Measurements from ENCODE around the gene CROCC.
"Not testable (repeated sequence)": the region's sequence is repeated elsewhere in the genome, so short reads cannot be mapped to it uniquely, and the experiment has no call there.

DNA sequence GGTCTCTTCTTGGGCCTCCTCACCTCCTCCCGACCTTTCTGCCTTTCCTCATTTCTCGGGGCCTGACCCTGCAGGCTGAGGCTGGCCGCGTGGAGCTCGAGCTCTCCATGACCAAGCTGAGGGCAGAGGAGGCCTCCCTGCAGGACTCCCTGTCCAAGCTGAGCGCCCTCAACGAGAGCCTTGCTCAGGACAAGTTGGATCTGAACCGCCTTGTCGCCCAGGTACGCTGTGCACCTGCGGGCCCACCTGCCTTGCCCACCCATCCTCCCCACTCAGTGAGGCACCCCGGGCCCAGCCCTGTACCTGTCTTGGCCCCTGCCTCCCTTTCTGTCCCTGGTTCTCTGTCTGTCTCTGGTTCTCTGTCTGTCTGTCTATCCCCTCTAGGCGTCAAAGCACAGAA is 24.5 kb downstream of the CROCC start:
- TF ChIP-seq, protein P1, sequence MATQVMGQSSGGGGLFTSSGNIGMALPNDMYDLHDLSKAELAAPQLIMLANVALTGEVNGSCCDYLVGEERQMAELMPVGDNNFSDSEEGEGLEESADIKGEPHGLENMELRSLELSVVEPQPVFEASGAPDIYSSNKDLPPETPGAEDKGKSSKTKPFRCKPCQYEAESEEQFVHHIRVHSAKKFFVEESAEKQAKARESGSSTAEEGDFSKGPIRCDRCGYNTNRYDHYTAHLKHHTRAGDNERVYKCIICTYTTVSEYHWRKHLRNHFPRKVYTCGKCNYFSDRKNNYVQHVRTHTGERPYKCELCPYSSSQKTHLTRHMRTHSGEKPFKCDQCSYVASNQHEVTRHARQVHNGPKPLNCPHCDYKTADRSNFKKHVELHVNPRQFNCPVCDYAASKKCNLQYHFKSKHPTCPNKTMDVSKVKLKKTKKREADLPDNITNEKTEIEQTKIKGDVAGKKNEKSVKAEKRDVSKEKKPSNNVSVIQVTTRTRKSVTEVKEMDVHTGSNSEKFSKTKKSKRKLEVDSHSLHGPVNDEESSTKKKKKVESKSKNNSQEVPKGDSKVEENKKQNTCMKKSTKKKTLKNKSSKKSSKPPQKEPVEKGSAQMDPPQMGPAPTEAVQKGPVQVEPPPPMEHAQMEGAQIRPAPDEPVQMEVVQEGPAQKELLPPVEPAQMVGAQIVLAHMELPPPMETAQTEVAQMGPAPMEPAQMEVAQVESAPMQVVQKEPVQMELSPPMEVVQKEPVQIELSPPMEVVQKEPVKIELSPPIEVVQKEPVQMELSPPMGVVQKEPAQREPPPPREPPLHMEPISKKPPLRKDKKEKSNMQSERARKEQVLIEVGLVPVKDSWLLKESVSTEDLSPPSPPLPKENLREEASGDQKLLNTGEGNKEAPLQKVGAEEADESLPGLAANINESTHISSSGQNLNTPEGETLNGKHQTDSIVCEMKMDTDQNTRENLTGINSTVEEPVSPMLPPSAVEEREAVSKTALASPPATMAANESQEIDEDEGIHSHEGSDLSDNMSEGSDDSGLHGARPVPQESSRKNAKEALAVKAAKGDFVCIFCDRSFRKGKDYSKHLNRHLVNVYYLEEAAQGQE (IDR thresholded peaks at IDR 0.05; ENCODE audit: unreplicated experiment), result not testable (repeated sequence)
- TF ChIP-seq, protein P2, sequence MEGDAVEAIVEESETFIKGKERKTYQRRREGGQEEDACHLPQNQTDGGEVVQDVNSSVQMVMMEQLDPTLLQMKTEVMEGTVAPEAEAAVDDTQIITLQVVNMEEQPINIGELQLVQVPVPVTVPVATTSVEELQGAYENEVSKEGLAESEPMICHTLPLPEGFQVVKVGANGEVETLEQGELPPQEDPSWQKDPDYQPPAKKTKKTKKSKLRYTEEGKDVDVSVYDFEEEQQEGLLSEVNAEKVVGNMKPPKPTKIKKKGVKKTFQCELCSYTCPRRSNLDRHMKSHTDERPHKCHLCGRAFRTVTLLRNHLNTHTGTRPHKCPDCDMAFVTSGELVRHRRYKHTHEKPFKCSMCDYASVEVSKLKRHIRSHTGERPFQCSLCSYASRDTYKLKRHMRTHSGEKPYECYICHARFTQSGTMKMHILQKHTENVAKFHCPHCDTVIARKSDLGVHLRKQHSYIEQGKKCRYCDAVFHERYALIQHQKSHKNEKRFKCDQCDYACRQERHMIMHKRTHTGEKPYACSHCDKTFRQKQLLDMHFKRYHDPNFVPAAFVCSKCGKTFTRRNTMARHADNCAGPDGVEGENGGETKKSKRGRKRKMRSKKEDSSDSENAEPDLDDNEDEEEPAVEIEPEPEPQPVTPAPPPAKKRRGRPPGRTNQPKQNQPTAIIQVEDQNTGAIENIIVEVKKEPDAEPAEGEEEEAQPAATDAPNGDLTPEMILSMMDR (conservative IDR thresholded peaks at IDR 0.05; ENCODE audit: low read depth in 2 of 2), result not testable (repeated sequence)
- TF ChIP-seq EZH2 (IDR thresholded peaks at IDR 0.05; ENCODE audit: low read depth, unreplicated experiment); CREB1 (CRISPR knock-in tag; IDR thresholded peaks at IDR 0.05; ENCODE audit: low read depth); POLR2AphosphoS5 (IDR thresholded peaks at IDR 0.05; ENCODE audit: low read depth); EZH2phosphoT487 (IDR thresholded peaks at IDR 0.05; ENCODE audit: unreplicated experiment); ZNF114 (CRISPR knock-in tag; IDR thresholded peaks at IDR 0.05); JUNB (IDR thresholded peaks at IDR 0.05; ENCODE audit: unreplicated experiment); STAT1 (IDR thresholded peaks at IDR 0.05; ENCODE audit: unreplicated experiment): not testable (repeated sequence)
- TF ChIP-seq, protein P3, sequence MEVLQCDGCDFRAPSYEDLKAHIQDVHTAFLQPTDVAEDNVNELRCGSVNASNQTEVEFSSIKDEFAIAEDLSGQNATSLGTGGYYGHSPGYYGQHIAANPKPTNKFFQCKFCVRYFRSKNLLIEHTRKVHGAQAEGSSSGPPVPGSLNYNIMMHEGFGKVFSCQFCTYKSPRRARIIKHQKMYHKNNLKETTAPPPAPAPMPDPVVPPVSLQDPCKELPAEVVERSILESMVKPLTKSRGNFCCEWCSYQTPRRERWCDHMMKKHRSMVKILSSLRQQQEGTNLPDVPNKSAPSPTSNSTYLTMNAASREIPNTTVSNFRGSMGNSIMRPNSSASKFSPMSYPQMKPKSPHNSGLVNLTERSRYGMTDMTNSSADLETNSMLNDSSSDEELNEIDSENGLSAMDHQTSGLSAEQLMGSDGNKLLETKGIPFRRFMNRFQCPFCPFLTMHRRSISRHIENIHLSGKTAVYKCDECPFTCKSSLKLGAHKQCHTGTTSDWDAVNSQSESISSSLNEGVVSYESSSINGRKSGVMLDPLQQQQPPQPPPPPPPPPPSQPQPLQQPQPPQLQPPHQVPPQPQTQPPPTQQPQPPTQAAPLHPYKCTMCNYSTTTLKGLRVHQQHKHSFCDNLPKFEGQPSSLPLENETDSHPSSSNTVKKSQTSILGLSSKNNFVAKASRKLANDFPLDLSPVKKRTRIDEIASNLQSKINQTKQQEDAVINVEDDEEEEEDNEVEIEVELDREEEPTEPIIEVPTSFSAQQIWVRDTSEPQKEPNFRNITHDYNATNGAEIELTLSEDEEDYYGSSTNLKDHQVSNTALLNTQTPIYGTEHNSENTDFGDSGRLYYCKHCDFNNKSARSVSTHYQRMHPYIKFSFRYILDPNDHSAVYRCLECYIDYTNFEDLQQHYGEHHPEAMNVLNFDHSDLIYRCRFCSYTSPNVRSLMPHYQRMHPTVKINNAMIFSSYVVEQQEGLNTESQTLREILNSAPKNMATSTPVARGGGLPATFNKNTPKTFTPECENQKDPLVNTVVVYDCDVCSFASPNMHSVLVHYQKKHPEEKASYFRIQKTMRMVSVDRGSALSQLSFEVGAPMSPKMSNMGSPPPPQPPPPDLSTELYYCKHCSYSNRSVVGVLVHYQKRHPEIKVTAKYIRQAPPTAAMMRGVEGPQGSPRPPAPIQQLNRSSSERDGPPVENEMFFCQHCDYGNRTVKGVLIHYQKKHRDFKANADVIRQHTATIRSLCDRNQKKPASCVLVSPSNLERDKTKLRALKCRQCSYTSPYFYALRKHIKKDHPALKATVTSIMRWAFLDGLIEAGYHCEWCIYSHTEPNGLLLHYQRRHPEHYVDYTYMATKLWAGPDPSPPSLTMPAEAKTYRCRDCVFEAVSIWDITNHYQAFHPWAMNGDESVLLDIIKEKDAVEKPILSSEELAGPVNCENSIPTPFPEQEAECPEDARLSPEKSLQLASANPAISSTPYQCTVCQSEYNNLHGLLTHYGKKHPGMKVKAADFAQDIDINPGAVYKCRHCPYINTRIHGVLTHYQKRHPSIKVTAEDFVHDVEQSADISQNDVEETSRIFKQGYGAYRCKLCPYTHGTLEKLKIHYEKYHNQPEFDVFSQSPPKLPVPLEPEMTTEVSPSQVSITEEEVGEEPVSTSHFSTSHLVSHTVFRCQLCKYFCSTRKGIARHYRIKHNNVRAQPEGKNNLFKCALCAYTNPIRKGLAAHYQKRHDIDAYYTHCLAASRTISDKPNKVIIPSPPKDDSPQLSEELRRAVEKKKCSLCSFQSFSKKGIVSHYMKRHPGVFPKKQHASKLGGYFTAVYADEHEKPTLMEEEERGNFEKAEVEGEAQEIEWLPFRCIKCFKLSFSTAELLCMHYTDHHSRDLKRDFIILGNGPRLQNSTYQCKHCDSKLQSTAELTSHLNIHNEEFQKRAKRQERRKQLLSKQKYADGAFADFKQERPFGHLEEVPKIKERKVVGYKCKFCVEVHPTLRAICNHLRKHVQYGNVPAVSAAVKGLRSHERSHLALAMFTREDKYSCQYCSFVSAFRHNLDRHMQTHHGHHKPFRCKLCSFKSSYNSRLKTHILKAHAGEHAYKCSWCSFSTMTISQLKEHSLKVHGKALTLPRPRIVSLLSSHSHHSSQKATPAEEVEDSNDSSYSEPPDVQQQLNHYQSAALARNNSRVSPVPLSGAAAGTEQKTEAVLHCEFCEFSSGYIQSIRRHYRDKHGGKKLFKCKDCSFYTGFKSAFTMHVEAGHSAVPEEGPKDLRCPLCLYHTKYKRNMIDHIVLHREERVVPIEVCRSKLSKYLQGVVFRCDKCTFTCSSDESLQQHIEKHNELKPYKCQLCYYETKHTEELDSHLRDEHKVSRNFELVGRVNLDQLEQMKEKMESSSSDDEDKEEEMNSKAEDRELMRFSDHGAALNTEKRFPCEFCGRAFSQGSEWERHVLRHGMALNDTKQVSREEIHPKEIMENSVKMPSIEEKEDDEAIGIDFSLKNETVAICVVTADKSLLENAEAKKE (CRISPR knock-in tag; IDR thresholded peaks at IDR 0.05), result not testable (repeated sequence)
